Ammon's horn (tissue), 1 donor: ENCODE results near the gene IL31RA.
"Not testable (repeated sequence)": the region's sequence is repeated elsewhere in the genome, so short reads cannot be mapped to it uniquely, and the experiment has no call there.

ENCODE experiments used
- DNase-seq: peaks from one replicate; pipeline ENCODE4 v3.0.0-alpha.2; 2016; ENCODE audit warnings: low spot score

IL31RA gene

GRCh38 chr5:55926476-55926875, 75.3 kb downstream of the IL31RA start:
- DNase-seq: no peak

GRCh38 chr5:55927861-55928655, 76.9 kb downstream of the IL31RA start:
- DNase-seq: no peak

- DNase-seq: no peak
These were observed 78.1 kb downstream of the IL31RA start for GRCh38 chr5:55929020-55929799.

GRCh38 chr5:55932700-55933099, 81.5 kb downstream of the IL31RA start:
- no peak for DNase-seq

GRCh38 chr5:55933377-55934114, 82.4 kb downstream of the IL31RA start:
- no peak for DNase-seq

GRCh38 chr5:55934115-55934613, 83.0 kb downstream of the IL31RA start:
- no peak for DNase-seq

- no peak for DNase-seq
These were observed 83.6 kb downstream of the IL31RA start for GRCh38 chr5:55934720-55935119.

GRCh38 chr5:55935371-55935770, 84.2 kb downstream of the IL31RA start:
- peak; percentile 24 for DNase-seq

GRCh38 chr5:55936100-55936693, 85.0 kb downstream of the IL31RA start:
- DNase-seq: peak; percentile 92

- DNase-seq: not testable (repeated sequence)
These were observed 86.4 kb downstream of the IL31RA start for GRCh38 chr5:55937598-55937997.

- DNase-seq: not testable (repeated sequence)
These were observed 90.0 kb downstream of the IL31RA start for GRCh38 chr5:55941154-55941553.

- DNase-seq: no peak
These were observed 108.1 kb downstream of the IL31RA start for GRCh38 chr5:55959208-55959607.

- DNase-seq: no peak
These were observed 109.6 kb downstream of the IL31RA start for GRCh38 chr5:55960779-55961178.

- DNase-seq: no peak
These were observed 114.4 kb downstream of the IL31RA start for GRCh38 chr5:55965525-55965924.

- no peak for DNase-seq
These were observed 115.1 kb downstream of the IL31RA start for GRCh38 chr5:55966284-55966683.

- DNase-seq: no peak
These were observed 118.8 kb downstream of the IL31RA start for GRCh38 chr5:55969956-55970355.
